Measurements from ENCODE around the gene DAAM2.

- TF ChIP-seq, protein P1, sequence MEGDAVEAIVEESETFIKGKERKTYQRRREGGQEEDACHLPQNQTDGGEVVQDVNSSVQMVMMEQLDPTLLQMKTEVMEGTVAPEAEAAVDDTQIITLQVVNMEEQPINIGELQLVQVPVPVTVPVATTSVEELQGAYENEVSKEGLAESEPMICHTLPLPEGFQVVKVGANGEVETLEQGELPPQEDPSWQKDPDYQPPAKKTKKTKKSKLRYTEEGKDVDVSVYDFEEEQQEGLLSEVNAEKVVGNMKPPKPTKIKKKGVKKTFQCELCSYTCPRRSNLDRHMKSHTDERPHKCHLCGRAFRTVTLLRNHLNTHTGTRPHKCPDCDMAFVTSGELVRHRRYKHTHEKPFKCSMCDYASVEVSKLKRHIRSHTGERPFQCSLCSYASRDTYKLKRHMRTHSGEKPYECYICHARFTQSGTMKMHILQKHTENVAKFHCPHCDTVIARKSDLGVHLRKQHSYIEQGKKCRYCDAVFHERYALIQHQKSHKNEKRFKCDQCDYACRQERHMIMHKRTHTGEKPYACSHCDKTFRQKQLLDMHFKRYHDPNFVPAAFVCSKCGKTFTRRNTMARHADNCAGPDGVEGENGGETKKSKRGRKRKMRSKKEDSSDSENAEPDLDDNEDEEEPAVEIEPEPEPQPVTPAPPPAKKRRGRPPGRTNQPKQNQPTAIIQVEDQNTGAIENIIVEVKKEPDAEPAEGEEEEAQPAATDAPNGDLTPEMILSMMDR (conservative IDR thresholded peaks at IDR 0.05; ENCODE audit: low read depth, low read length) = no peak
- TF ChIP-seq EZH2 (IDR thresholded peaks at IDR 0.05; ENCODE audit: borderline replicate concordance, low read depth, low read length, poor library complexity, severe bottlenecking) = no peak
Measured at GRCh38 chr6:39861663-39862062, 69.5 kb downstream of the DAAM2 start.

All from A673 (cell line).